HG03432 (cell line): Measurements from ENCODE around the gene CRTAC1.

Experiments used
- ATAC-seq: cut with Tn5 transposase; IDR thresholded peaks from one replicate; pipeline ENCODE4 v1.9.1; 2021; ENCODE audit warnings: mild to moderate bottlenecking, moderate library complexity; ENCODE audit not compliant: unreplicated experiment

Gene CRTAC1

DNA sequence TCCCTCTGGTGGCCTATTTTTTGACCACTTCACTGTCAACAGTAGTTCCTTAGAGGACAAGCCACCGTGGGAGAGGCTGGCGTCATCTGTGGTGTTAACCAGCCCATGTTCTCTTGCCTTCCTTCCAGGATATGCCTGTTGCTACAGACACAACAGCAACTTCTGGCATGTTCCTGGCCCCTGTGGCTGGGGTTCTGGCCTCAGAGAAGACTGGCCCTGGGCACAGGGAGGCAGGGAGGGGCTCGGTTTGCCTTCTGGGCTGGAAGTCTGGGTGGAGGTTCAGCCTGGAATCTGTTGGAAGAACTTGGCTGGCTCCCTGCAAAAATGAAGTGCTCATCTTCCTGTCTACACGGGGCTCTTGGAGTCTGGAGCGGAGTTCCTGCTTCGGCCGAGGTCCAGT lies 155.0 kb downstream of the CRTAC1 start:
- no peak for ATAC-seq

DNA sequence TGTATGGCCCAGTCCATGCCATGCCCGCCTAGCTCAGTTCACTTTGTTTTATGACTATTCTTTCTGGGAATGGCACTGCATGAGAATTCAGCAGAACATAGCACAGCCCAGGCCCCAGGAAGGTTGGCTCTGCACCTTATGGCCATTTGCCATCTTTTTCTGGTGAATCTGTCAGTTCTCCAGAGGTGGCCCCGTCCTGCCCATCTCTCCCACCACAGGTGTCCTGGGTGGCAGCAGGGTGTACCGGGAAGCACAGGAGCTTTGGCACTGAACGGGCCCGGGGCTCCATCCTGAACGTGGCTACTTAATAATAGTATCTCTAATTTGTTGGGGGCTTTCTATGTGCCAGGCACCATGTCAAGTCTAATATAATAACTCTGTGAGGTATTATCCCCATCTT lies 156.1 kb downstream of the CRTAC1 start:
- no peak for ATAC-seq

DNA sequence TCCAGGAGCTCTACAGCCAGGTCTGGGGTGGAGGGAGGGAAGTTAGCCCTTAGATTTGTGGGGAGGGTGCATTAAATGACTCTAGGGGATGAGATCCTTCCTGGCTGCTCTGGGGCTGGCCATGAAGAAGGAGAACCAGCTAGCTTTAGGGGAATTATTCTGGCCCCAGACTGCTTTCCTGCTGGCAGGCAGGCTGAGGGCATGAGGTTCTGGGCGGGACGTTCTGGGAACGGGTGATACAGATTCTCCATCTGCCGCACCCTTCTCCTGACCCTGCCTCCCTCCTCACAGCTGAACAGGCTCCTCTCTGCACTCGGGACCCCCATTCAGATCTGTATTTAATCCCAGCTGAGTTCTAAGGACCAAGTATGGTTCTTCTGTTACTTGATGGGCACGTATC lies 156.9 kb downstream of the CRTAC1 start:
- no peak for ATAC-seq

DNA sequence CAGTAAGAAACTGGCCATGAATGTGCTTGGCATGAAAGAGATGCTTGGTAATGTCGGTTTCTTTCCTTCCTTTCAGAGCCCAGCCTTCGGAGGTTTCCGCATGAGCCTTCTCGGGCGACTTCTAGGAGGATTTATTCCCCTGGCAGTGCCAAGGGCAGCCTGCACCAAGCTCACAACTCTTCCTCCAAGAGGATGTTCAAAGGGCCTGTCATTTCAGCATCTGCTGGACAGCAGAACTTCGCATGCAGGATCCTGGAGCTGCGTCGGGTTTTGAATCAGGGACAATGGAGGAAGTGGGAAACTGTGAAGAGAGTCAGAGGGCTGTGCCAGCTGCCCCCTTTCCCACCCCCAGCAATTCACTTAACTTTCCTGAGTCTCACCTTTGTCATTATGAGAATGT lies 159.4 kb downstream of the CRTAC1 start:
- no peak for ATAC-seq

DNA sequence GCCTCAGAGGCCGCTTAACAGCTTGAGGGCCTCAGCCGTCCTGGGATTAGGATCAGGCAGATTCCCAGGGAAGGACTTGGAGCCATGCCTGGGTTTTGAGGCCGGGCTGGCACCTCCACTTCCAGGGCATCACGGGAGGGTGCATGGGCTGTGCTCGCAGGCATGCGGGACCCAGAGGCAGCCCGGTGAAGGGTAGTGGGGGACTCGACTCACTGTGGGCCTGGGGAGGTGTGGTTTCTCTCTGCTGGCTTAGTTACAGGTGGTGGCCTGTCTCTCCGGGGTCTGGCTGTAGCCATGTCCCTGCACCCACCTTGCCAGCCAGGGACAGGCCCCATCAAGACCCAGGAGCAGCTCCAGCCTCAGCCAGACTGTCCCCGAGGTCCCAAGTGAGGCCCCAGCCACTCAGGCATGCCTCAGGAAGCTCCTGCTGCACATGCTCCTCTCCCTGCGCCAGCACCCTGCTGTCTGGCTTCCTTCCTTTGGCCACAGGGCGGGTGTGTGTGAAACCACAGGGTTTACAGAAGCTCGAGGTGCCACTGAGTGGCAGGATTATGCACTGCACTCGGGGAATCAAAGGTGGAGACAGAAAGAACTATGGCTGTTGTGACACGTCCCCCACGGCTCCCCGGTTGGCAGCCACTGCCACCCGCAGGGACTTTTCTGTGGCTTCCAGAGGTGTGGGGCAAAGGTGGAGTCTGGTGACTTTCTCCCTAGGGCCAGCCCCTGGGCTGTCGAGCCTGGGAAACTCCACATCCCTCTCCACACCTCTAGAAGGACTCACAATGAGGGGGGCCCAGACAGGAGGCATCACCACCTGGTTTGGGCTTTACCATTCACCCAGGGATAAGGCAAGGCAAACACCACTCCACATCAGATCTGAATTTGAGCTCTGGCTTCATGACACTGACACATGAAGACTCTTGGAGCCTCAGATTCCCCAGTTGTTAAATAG lies 161.1 kb downstream of the CRTAC1 start:
- ATAC-seq: peak; percentile 98

DNA sequence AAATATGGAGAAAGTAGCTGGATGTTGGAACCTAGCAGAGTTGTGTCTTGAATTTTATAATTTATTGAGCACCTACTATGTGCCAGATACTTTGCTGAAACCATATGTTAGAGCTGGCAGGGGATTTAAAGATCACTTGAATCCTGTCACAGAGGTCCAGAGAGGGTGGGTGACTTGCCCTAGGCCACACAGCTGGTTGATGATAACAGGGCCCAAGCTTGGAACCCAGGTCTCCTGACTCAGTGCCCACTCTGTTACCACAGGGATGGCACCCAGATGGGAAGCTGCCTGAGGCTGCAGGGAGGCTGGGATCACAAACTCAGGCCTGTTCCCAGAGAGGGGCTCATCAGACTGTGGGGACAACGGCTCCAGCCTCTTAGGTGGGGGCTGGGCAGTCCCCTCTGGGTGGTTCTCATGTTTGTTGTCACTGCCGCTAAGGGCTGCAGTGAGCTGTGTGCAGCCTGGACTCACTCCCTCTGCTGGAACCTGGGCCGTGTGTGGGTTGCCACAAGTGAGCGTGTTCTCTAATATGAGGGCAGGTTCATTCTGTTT lies 162.2 kb downstream of the CRTAC1 start:
- ATAC-seq: no peak

DNA sequence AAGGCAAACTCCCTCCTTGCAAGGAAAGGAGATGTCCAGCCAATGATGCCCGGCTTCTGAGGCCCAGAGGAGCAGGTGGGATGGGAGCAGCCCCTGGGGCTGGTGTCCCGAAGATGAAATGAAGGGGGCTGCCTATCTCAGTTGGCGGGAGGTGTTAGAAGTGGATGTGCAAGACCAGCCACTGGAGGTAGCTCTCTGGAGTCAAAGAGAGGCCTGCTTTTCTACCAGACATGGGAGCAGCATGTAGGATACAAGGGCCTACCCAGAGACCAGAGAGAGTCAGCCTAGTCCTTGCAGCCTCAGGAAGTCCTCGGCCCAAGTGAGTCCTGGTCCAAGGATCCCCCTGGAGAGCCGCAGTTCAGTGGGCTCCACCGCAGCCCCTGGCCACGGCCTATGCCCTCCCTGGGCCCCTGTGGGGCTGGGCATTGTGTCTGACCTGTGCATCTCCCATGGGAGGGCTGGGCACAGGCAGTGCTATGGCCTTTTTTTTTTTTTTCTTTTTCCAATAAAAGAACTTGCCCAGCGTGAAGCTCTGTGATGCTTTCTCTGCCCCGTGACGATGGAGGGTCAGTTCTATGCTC lies 163.1 kb downstream of the CRTAC1 start:
- no peak for ATAC-seq

DNA sequence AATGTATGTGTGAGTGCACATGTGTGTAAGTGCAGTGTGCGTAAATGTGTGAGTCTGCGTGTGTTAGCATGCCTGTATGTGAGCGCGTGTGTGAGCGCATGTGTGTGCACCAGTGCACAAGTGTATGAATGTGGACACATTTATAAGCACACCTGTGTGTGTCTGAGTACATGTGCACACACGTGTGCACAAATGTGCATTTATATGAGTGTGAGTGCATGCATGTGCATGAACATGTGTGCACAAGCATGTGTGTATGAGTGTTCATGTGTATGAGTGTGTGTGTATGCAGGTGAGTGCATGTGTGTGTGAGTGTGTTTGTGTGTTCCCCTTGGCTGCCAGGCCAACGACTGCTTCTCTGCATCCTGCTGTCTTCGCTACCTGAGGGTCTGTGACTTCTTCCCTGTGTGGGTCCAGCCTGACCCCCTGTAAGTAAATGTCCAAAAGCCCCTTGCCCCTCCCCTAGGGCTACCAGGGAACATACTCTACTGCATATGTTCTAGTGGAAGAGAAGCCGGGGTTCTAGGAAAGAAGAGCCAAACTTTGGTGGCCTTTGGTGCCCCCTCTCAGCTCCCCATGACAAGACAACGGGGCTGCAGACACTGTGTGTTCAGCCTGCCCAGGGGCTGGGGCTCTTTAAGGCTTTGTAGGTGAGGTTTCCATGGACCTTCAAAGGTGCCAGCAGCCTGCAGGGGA lies 163.7 kb downstream of the CRTAC1 start:
- no peak for ATAC-seq

DNA sequence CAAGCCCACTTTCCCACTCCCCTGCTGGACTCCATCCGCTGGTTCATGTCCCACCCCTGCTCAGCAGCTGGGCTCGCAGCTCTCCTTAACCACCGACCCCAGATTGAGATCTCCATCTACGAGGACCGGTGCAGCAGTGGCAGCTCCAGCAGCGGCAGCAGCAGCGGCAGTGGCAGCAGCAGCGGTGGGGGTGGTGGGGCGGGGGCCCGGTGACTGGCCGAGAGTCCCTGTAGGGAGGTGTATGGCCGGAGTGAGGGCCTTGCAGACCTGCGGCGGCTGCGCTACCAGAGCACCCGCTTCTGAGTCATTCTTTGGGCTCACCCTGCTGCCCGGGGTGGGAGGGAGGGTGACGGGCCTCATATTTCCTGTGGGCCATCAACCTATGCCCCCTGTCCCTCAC lies 164.9 kb downstream of the CRTAC1 start:
- ATAC-seq: no peak

DNA sequence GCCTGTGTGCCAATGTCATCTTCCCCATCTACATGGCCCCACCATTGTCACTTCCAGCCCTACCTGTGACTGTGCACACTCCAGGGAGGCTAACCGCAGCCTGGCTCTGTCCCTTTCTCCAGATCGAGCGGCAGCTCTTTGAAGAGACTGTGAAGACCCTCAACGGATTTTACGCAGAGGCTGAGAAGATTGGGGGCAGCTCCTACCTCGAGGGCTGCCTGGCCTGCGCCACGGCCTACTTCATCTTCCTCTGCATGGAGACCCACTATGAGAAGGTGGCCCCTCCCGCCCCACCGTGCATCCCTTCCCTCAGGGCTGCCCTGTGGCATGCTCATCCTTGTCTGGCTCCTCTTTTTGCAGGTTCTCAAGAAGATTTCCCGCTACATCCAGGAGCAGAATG lies 166.6 kb downstream of the CRTAC1 start:
- ATAC-seq: no peak

DNA sequence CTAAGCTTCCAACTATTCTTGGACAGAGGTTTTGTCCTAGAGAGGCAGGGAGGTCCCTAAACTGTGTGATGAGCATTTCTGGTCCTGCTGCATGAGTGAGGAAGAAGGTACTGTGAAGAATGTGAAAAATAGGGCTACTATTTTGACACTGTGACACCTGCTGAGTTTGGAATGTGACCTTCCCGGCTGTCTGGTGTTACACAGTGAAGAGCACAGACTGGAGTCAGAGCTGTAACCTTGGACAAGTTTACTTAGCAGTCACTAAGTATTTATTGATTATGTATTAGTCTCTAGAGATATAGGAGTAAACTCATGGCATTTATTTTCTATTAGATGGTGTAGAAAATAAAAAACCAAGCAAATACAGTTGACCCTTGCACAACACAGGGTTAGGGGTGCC lies 168.5 kb downstream of the CRTAC1 start:
- no peak for ATAC-seq

DNA sequence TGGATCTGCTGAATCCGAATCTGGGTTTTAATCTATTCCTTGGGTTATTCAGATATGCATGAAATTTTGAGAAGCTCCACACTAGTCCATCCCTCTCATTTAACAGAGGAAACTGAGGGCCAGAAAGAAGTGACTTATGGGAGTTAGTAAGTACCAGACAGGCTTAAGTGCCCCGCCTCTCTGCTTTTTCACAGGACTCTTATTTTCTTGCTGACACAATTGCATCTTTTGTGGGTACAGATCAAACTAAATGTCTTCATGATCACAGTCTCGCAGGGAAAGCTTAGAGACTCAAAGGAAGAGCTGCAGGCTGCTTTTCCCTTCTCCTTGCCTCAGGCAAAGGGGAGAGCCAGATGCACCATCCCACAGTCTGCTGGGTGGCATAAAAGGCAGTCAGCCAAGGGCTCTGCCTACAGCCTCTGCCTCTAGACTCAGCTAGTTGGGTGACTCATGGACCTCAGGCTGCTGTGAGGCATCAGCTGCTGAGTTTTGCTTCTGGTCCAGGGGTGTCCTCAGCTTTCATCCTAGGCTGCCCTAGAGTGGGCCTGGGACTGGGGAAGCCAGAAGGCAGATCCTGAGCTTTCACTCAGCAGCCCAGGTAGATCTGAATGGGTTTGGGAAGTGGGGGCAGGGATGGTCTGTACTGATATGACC lies 169.2 kb downstream of the CRTAC1 start:
- ATAC-seq: no peak

DNA sequence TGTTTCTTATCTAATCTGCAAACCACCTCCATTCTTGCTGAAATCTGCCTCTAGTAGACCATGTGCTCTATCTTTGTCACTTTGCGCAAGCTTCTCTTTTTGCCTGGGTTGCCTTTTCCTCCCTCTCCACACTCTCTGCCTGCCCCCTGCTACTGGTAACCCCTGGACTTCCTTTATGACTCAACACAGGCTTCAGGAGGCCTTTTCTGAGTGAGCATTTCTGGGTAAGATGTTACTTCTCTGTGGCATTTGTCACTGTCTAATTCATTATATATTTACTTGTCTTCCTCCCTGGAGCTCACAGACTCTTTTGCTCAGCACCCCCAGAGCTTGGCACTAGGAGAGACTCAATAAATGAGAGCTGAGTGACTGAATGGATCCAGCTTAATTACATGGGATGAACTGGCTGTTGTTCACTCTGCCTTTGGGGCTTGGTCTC lies 172.4 kb downstream of the CRTAC1 start:
- peak; percentile 45 for ATAC-seq

DNA sequence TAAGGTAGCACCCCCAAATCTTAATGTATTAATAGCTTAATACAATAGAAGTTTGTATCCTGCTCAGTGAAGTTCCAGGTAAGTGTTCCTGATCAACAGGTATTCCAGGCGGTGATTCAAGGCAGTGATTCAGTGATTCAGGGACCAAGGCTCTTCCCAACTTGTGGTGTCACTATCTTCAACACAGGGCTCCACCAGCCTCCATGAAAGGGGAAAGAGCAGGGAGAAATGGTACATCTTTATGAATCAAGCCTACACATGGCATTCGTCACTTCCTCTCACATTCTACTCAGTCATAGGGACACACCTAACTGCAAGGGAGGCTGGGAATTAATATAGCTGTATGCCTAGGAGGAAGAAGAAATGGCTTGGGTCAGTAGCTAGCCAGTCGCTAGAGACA lies 175.7 kb downstream of the CRTAC1 start:
- ATAC-seq: no peak

DNA sequence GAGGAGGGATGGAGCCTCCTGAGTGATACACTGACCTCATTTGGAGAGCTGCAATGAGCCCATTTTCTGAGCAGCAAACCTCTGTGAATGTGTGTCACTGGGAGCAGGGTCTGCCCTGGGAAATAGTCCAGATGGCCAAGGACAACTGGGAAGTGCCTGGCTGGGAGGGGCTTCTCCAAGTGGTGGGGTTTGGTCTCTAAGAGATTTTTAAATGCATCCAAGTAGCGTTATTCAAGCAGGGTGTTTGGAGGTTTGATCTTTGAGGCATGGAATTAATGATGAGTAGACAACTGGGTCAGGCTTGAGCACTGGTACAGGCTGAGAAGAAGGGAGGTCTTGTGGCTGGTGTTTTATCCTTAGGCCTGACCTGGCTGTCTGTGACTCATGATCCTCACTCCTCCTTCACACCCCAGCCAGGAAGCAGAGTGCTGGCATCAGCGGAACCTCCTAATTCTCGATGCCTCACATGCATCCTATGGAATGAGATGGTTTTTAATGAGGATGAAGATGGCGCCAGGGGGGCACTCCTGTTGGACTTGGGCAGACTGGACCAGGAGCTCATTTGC lies 177.5 kb downstream of the CRTAC1 start:
- no peak for ATAC-seq

DNA sequence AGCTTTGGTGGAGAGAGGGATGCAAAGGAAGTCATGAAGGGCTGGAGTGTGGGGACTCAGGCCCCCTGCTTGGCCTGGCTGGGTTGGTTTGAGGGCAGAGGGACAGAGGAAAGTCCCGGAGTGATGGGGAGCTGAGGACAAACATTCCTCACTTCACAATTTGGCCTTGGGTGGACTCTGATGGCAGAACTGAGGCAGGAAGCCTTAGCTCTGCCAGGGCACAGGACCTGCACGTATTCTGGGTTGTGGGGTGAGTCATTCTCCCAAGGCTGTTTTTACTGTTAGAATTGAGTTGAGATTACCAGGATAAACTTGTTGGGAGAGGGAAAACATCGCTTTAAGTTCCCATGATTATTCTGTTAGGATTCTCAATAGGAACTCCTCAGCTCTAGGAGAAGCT lies 178.1 kb downstream of the CRTAC1 start:
- no peak for ATAC-seq

DNA sequence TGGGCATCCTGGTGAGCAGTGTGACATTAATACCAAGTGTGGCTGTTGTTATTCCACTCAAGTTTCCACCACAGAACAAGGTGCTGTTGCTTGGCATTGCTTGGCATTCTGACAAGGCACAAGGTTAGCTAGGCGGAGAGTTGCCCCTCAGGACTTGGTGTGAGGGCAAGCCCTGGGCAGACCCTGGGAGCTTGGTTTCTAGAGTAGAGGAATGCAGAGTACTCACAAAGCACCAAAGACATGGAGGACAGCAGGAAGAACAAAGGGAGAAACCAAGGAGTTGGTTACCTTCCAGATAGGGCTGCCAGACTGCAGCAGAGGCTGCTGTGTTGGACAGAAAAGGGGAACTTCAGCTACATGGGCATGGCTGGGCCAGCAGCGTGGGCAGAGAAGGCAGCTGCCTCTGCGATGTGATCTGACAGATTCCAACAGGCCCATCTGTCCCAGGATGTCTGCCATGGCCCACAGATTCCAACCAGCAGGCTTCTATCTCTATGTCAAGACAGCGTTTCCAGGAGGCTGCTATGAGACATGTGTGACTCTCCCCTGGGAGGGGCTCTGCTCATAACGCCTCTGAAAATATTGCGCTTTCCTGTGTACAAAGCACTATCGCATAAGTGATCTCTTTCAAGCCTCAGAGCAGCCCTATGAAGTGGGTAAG lies 178.9 kb downstream of the CRTAC1 start:
- no peak for ATAC-seq

DNA sequence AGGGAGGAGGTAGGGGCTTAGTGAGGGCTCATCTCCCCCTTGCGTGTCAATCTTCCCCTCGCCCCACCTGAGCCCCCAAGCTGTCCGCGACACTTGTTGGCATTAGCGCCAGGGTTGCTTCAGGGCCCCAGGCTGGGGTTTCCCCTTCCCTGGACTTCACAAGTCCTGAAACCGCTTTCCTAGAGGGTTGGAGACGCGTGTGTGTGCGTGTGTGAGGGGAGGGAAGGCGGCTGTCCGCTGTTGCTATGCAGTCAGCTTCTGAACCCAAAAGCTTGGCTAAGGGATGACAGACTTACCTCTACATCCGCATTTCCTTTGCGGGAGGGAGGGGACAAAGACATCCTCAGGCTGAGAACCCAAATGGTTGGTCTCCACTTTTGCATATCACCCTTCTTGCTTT lies 180.0 kb downstream of the CRTAC1 start:
- ATAC-seq: no peak

DNA sequence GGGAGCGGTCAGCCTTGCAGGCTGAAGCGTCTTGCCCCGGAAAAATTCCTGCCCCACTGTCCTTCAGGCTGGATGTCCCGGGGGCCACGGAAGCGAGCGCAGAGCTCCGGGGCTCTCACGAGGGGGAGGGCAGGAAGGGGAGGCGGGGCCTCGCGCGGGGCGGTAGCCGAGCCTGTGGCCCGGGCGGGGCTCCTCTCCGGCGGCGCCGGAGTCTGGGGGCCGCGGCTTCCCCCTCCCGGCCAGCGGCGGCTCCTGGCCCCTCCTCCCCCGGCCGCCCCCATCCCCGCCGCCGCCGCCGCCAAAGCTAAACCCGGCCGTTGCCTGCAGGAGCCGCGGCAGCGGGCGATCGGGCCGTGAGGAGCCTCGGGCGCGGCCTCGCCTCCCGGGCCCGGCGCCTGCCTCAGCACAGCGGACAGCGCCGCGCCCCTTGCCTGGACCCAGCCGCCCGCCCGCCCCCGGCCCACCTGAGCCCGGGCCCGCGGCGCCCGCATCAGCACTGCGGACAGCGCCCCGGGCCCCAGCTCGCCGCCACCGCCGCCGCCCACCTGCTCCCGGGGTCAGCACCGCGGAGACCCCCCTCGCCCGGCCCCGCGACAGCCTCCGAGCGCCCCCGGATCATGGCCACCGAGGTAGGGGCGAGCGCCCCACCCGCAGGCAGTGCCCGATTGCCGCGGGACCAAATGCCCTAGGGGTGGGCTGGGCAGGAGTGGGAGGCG lies 180.6 kb downstream of the CRTAC1 start, which contains the start of gene GOLGA7B:
GOLGA7B (plus strand) TSS at position 157 of the 716 bp plus-strand sequence; CDS start at position 618, 461 bp downstream.
- ATAC-seq: peak; percentile 70
